SK-N-MC (cell line): ENCODE results near the gene ATP8B1.

Source experiments
- EZH2 ChIP-seq: fragments of 200-600 bp; sonication (generic); IDR thresholded peaks from one replicate; pipeline ENCODE4 v1.6.1; 2017; ENCODE audit warnings: antibody characterized with exemption
- FOXP2 ChIP-seq: optimal IDR thresholded peaks from 2 replicates; pipeline ENCODE3; 2011; ENCODE audit warnings: mild to moderate bottlenecking, moderate library complexity; ENCODE audit not compliant: insufficient read depth; ENCODE audit errors: extremely low read length, control extremely low read depth
- POLR2AphosphoS5 ChIP-seq: IDR thresholded peaks from 2 replicates; pipeline ENCODE4 v1.6.1; 2012; ENCODE audit warnings: mild to moderate bottlenecking, low read depth, low read length, borderline replicate concordance

DNA sequence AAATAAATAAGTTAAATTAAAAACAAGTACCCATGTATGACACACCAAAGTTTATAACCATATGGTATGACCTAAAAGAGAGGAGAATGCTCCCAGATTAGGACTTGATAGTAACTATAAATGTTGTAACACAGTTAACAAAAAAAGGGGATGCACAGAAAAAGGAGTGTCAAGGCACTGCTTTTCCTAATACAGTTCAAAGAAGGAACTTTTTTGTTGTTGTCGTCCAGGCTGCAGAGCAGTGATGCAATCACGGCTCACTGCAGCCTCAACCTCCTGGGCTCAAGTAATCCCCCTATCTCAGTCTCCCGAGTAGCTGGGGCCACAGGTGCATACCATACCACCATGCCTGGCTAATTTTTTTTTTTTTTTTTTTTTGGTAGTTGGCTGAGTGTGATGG lies 184.2 kb downstream of the ATP8B1 start:
- TF ChIP-seq POLR2AphosphoS5 (no peak), EZH2 (no peak), FOXP2 (no peak)
